HepG2 (cell line): ENCODE data around the gene QKI. TPM values are rescaled to one million over a fixed set of nuclear protein-coding genes. Genes with fewer than 3 reads are reported as not detected.

Source experiments
- ADNP ChIP-seq: sonication (generic); formaldehyde crosslinking; IDR thresholded peaks from 2 replicates; pipeline ENCODE4 v1.4.0; 2020; ENCODE audit warnings: missing genetic modification reagents
- ARID4A ChIP-seq: sonication (generic); formaldehyde crosslinking; IDR thresholded peaks from 2 replicates; pipeline ENCODE4 v1.5.0; 2020; ENCODE audit warnings: mild to moderate bottlenecking, missing genetic modification reagents, borderline replicate concordance
- ATF6 ChIP-seq: sonication (generic); formaldehyde crosslinking; conservative IDR thresholded peaks from 2 replicates; pipeline ENCODE4 v1.4.0; 2020; ENCODE audit warnings: missing genetic modification reagents
- ERF ChIP-seq: IDR thresholded peaks from 2 replicates; pipeline ENCODE4 v1.6.1; 2018; ENCODE audit warnings: missing biosample characterization, missing genetic modification reagents
- IRF9 ChIP-seq: sonication (generic); formaldehyde crosslinking; IDR thresholded peaks from 2 replicates; pipeline ENCODE4 v1.8.0; 2022; ENCODE audit warnings: missing genetic modification reagents, mild to moderate bottlenecking, borderline replicate concordance
- NFE2L1 ChIP-seq: sonication (generic); formaldehyde crosslinking; IDR thresholded peaks from 2 replicates; pipeline ENCODE4 v1.4.0; 2020; ENCODE audit warnings: missing genetic modification reagents, mild to moderate bottlenecking, borderline replicate concordance
- PHF21A ChIP-seq: sonication (generic); formaldehyde crosslinking; IDR thresholded peaks from 2 replicates; pipeline ENCODE4 v1.5.0; 2020; ENCODE audit warnings: mild to moderate bottlenecking, missing genetic modification reagents
- PREB ChIP-seq: sonication (generic); formaldehyde crosslinking; IDR thresholded peaks from 2 replicates; pipeline ENCODE4 v1.4.0; 2020; ENCODE audit warnings: missing genetic modification reagents
- RERE ChIP-seq: IDR thresholded peaks from 2 replicates; pipeline ENCODE4 v1.6.1; 2016; ENCODE audit warnings: low read depth, missing genetic modification reagents, missing compliant biosample characterization
- SOX5 ChIP-seq: IDR thresholded peaks from 2 replicates; pipeline ENCODE4 v1.6.1; 2016; ENCODE audit warnings: borderline replicate concordance
- U2AF1 ChIP-seq: fragments of 200-400 bp; formaldehyde crosslinking; optimal IDR thresholded peaks from 2 replicates; pipeline ENCODE3; 2017; ENCODE audit warnings: mild to moderate bottlenecking, low read depth, low read length
- ZNF12 ChIP-seq: sonication (generic); formaldehyde crosslinking; IDR thresholded peaks from 2 replicates; pipeline ENCODE4 v1.5.0; 2020; ENCODE audit warnings: missing genetic modification reagents
- ZNF33A ChIP-seq: sonication (generic); formaldehyde crosslinking; IDR thresholded peaks from 2 replicates; pipeline ENCODE4 v1.5.1; 2020; ENCODE audit warnings: missing genetic modification reagents, mild to moderate bottlenecking, moderate library complexity, borderline replicate concordance
- ZNF546 ChIP-seq: sonication (generic); formaldehyde crosslinking; conservative IDR thresholded peaks from 2 replicates; pipeline ENCODE4 v1.8.1; 2023; ENCODE audit warnings: mild to moderate bottlenecking, missing genetic modification reagents
- polyA plus RNA-seq, 8 experiments: library from polyadenylated mRNA; depleted of rRNA in 3 of 8; stranded (reverse) in 7 of 8; unstranded in 1 of 8; fragments of >200 nt; fragmentation: Illumina TruSeq in 4 of 8; extraction: Trizol in 4 of 8; gene quantifications; 2 replicates each; pipeline versions ENCODE4 v1.2.1 to v1.2.3, GENCODE V29; 2011 to 2016; ENCODE audit warnings: low read depth in 4 of 8, missing spikeins in 1 of 8, mixed read lengths in 1 of 8; ENCODE audit not compliant: insufficient read depth in 1 of 8
- total RNA-seq, 5 experiments: library from RNA; depleted of rRNA; stranded (reverse); fragments of >200 nt; fragmentation: Illumina TruSeq; extraction: Trizol; gene quantifications; 2 replicates each; pipeline ENCODE4 v1.2.3, GENCODE V29; 2016; ENCODE audit warnings: low read depth in 1 of 5

The QKI gene
- total and polyA plus RNA-seq, 2 of the 13 experiments (the other 11 are each of a cell fraction or from before 2014, with no cell fraction given) = 136 to 137 TPM

GRCh38 chr6:163415620-163416556, 1.4 kb downstream of the QKI start (continued):
- TF ChIP-seq IRF9 (CRISPR knock-in tag) (no peak), U2AF1 (no peak), ARID4A (no peak), SOX5 (CRISPR knock-in tag) (no peak), ATF6 (CRISPR knock-in tag) (no peak), PHF21A (CRISPR knock-in tag) (peak; percentile 24; the same call in 1 of the 2 replicates), PREB (CRISPR knock-in tag) (no peak), ZNF33A (CRISPR knock-in tag) (no peak), ERF (CRISPR knock-in tag) (no peak), RERE (no peak), ZNF12 (CRISPR knock-in tag) (no peak), NFE2L1 (CRISPR knock-in tag) (no peak), ZNF546 (CRISPR knock-in tag) (no peak), ADNP (CRISPR knock-in tag) (no peak)
